DOHH2 (cell line): ENCODE results near the gene STK17A.

Experiments
- CTCF ChIP-seq: fragments of 200-600 bp; sonication (generic); IDR thresholded peaks from one replicate; pipeline ENCODE4 v1.5.1; 2014; ENCODE audit warnings: antibody characterized with exemption, mild to moderate bottlenecking, low read depth, low read length; ENCODE audit not compliant: poor library complexity, severe bottlenecking
- EZH2phosphoT487 ChIP-seq: fragments of 200-600 bp; sonication (generic); IDR thresholded peaks from 2 replicates; pipeline ENCODE4 v1.6.1; 2017; ENCODE audit warnings: borderline replicate concordance, mild to moderate bottlenecking, antibody characterized with exemption, low read length, moderate library complexity, mixed read lengths

DNA sequence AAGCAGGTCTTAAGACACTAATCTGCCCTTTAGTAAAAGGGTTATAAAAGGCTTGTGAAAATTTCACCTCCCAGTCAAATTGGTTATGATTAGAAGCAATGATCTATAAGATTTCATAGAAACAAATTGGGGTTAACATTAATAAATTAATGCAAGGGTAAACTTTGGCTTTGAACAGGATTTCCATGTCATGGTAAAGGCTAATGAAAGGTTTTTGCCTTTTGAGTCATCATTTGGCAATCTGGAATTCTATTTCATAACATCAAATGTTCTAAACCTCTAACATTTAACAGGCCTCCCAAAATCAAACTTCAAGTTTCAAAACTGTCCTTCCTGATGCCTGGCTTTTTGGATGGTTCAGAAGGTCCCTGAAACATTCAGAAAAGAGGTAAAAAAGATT lies 84.0 kb downstream of the STK17A start:
- TF ChIP-seq CTCF (no peak), EZH2phosphoT487 (no peak)
